ENCODE results near the gene KLF7.

Gene KLF7

DNA sequence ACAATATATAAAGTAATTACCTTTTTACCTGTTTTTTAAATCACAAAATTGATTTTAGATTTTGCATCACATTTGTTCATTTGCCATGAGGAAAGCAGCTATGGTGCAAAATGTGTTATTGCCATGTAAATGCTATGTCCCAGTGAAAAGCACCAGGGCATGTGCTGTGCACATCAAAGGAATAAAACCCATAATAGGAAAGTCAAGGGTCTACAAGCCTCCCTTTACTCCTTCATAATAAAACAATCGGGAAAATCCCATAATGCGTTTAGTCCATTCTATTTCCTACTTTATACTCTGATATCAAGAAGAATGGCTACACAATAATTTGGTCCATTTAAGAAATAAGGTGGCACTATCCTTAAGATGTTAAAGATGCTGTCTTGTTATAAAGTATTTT lies 53.0 kb downstream of the KLF7 start:
- no peak overlapping the region for H3K4me3 ChIP-seq (ENCODE audit: low read depth in 1 of 2, low read length in 2 of 2)
- no peaks in the 10 kb centered on the region for H3K27me3 ChIP-seq (ENCODE audit: control insufficient read depth in 1 of 2, insufficient read depth in 2 of 2, low read length in 2 of 2)
- H3K9ac ChIP-seq (ENCODE audit: low read depth in 1 of 2, low read length in 2 of 2) = no peak overlapping the region
- H3K36me3 ChIP-seq (ENCODE audit: control insufficient read depth in 1 of 2, insufficient read depth in 2 of 2, low read length in 2 of 2) = no peaks in the 10 kb centered on the region
- no peaks in the 10 kb centered on the region for H3K9me3 ChIP-seq (ENCODE audit: control insufficient read depth in 1 of 2, low read length in 2 of 2)
- H3K4me1 ChIP-seq (ENCODE audit: control insufficient read depth in 1 of 2, insufficient read depth in 2 of 2, low read length in 2 of 2) = no peaks in the 10 kb centered on the region
- H3K27ac ChIP-seq (ENCODE audit: low read depth, low read length) = no peak overlapping the region

DNA sequence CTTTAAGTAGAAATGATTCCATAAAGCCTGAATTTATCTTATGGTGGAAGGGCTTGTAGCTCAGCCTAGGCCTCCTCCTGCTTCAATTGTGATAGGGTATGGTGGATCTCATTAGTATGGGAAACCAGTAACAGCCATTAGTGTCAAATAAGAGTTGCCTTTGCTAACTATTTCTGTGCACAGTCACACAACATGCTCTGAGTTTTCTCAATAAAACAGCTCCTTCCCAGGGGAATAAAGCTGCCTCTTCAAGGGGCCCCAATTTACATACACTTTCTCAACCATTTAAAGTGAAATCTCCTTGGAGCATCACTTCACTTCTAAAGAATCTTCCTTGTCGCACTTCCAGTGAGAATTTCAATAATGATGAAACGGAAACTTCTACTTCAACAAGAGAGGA lies 53.4 kb downstream of the KLF7 start:
- Histone ChIP-seq H3K9ac (ENCODE audit: low read depth in 1 of 2, low read length in 2 of 2) (no peak overlapping the region), H3K9me3 (ENCODE audit: control insufficient read depth in 1 of 2, low read length in 2 of 2) (no peaks in the 10 kb centered on the region), H3K36me3 (ENCODE audit: control insufficient read depth in 1 of 2, insufficient read depth in 2 of 2, low read length in 2 of 2) (no peaks in the 10 kb centered on the region), H3K4me1 (ENCODE audit: control insufficient read depth in 1 of 2, insufficient read depth in 2 of 2, low read length in 2 of 2) (no peaks in the 10 kb centered on the region), H3K27ac (ENCODE audit: low read depth, low read length) (no peak overlapping the region), H3K27me3 (ENCODE audit: control insufficient read depth in 1 of 2, insufficient read depth in 2 of 2, low read length in 2 of 2) (no peaks in the 10 kb centered on the region), H3K4me3 (ENCODE audit: low read depth in 1 of 2, low read length in 2 of 2) (no peak overlapping the region)

DNA sequence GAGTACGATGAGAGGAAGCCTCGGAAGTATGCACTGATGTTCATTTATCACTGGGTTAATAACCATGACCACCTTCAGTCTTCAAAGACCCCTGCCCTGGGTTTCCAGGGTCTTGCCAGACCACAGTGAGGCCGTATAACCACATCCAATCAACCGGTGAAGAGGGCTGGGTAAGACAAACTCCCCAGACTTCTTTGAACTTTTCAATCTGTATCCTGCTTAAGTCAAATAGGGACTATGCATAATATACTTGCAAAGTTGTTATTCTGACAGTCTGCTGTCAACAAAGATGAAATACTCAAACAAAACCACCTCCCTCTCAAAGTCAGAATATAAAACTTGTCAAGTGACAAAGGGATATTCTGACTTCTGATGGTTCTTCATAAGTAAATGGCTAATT lies 54.0 kb downstream of the KLF7 start:
- Histone ChIP-seq H3K27ac (ENCODE audit: low read depth, low read length) (no peak overlapping the region), H3K9me3 (ENCODE audit: control insufficient read depth in 1 of 2, low read length in 2 of 2) (no peaks in the 10 kb centered on the region), H3K36me3 (ENCODE audit: control insufficient read depth in 1 of 2, insufficient read depth in 2 of 2, low read length in 2 of 2) (peaks cover 0 to 3% of the 10 kb centered on the region in 2 donors), H3K9ac (ENCODE audit: low read depth in 1 of 2, low read length in 2 of 2) (no peak overlapping the region), H3K4me1 (ENCODE audit: control insufficient read depth in 1 of 2, insufficient read depth in 2 of 2, low read length in 2 of 2) (no peaks in the 10 kb centered on the region), H3K27me3 (ENCODE audit: control insufficient read depth in 1 of 2, insufficient read depth in 2 of 2, low read length in 2 of 2) (no peaks in the 10 kb centered on the region), H3K4me3 (ENCODE audit: low read depth in 1 of 2, low read length in 2 of 2) (no peak overlapping the region)

DNA sequence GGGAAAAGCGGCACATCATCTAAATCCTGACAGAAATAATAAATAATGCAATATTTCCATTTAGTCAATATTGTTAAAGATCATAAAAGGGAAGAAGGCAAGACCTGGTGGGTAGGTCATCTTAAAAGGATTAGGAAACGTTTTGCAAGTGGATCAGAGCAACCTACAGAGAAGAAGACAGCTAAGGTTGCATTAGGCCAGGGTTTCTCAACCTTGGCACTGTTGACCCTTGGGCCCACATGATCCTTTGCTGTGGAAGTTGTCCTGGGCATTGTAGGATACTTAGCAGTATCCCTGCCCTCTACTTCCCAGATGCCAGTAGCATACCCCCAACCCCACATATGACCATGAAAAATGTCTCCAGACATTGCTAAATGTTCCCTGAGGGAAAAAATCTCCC lies 55.0 kb downstream of the KLF7 start:
- no peaks in the 10 kb centered on the region for H3K27me3 ChIP-seq (ENCODE audit: control insufficient read depth in 1 of 2, insufficient read depth in 2 of 2, low read length in 2 of 2)
- no peaks in the 10 kb centered on the region for H3K4me1 ChIP-seq (ENCODE audit: control insufficient read depth in 1 of 2, insufficient read depth in 2 of 2, low read length in 2 of 2)
- H3K36me3 ChIP-seq (ENCODE audit: control insufficient read depth in 1 of 2, insufficient read depth in 2 of 2, low read length in 2 of 2) = peaks cover 0 to 9% of the 10 kb centered on the region in 2 donors
- H3K4me3 ChIP-seq (ENCODE audit: low read depth in 1 of 2, low read length in 2 of 2) = no peak overlapping the region
- no peaks in the 10 kb centered on the region for H3K9me3 ChIP-seq (ENCODE audit: control insufficient read depth in 1 of 2, low read length in 2 of 2)
- H3K9ac ChIP-seq (ENCODE audit: low read depth in 1 of 2, low read length in 2 of 2) = no peak overlapping the region
- no peak overlapping the region for H3K27ac ChIP-seq (ENCODE audit: low read depth, low read length)

GRCh38 chr2:207110310-207110709 lies 55.4 kb downstream of the KLF7 start:
- Histone ChIP-seq H3K27me3 (ENCODE audit: control insufficient read depth in 1 of 2, insufficient read depth in 2 of 2, low read length in 2 of 2) (no peaks in the 10 kb centered on the region), H3K4me3 (ENCODE audit: low read depth in 1 of 2, low read length in 2 of 2) (no peak overlapping the region), H3K9ac (ENCODE audit: low read depth in 1 of 2, low read length in 2 of 2) (no peak overlapping the region), H3K27ac (ENCODE audit: low read depth, low read length) (no peak overlapping the region), H3K36me3 (ENCODE audit: control insufficient read depth in 1 of 2, insufficient read depth in 2 of 2, low read length in 2 of 2) (peaks cover 0 to 12% of the 10 kb centered on the region in 2 donors), H3K4me1 (ENCODE audit: control insufficient read depth in 1 of 2, insufficient read depth in 2 of 2, low read length in 2 of 2) (no peaks in the 10 kb centered on the region), H3K9me3 (ENCODE audit: control insufficient read depth in 1 of 2, low read length in 2 of 2) (no peaks in the 10 kb centered on the region)

- no peaks in the 10 kb centered on the region for H3K9me3 ChIP-seq (ENCODE audit: control insufficient read depth in 1 of 2, low read length in 2 of 2)
- no peak overlapping the region for H3K9ac ChIP-seq (ENCODE audit: low read depth in 1 of 2, low read length in 2 of 2)
- no peak overlapping the region for H3K4me3 ChIP-seq (ENCODE audit: low read depth in 1 of 2, low read length in 2 of 2)
- H3K27ac ChIP-seq (ENCODE audit: low read depth, low read length) = no peak overlapping the region
- no peaks in the 10 kb centered on the region for H3K27me3 ChIP-seq (ENCODE audit: control insufficient read depth in 1 of 2, insufficient read depth in 2 of 2, low read length in 2 of 2)
- H3K4me1 ChIP-seq (ENCODE audit: control insufficient read depth in 1 of 2, insufficient read depth in 2 of 2, low read length in 2 of 2) = no peaks in the 10 kb centered on the region
- peaks cover 0 to 14% of the 10 kb centered on the region in 2 donors for H3K36me3 ChIP-seq (ENCODE audit: control insufficient read depth in 1 of 2, insufficient read depth in 2 of 2, low read length in 2 of 2)
These were observed 56.0 kb downstream of the KLF7 start for GRCh38 chr2:207109768-207110167.

DNA sequence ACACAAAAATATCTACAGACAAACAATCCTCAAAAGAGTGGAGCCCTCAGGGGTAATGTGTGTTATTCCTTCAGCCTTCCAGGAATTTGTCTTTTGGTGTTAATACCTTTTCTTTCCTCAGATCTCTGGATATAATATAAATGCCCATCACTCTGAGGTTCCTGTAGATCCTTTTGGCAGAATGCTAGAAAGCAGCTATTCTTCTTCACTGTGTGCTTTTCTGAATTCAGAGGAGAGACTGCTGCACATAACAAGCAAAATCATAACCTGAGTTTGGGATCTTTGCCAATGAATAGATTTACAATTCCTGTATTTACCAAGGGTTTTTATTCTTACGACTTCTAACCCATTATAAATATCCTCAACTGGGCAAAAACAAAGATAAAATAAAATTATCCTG lies 57.3 kb downstream of the KLF7 start:
- Histone ChIP-seq H3K9me3 (ENCODE audit: control insufficient read depth in 1 of 2, low read length in 2 of 2) (no peaks in the 10 kb centered on the region), H3K4me1 (ENCODE audit: control insufficient read depth in 1 of 2, insufficient read depth in 2 of 2, low read length in 2 of 2) (no peaks in the 10 kb centered on the region), H3K36me3 (ENCODE audit: control insufficient read depth in 1 of 2, insufficient read depth in 2 of 2, low read length in 2 of 2) (peaks cover 0 to 14% of the 10 kb centered on the region in 2 donors), H3K27ac (ENCODE audit: low read depth, low read length) (no peak overlapping the region), H3K9ac (ENCODE audit: low read depth in 1 of 2, low read length in 2 of 2) (no peak overlapping the region), H3K4me3 (ENCODE audit: low read depth in 1 of 2, low read length in 2 of 2) (no peak overlapping the region), H3K27me3 (ENCODE audit: control insufficient read depth in 1 of 2, insufficient read depth in 2 of 2, low read length in 2 of 2) (no peaks in the 10 kb centered on the region)

DNA sequence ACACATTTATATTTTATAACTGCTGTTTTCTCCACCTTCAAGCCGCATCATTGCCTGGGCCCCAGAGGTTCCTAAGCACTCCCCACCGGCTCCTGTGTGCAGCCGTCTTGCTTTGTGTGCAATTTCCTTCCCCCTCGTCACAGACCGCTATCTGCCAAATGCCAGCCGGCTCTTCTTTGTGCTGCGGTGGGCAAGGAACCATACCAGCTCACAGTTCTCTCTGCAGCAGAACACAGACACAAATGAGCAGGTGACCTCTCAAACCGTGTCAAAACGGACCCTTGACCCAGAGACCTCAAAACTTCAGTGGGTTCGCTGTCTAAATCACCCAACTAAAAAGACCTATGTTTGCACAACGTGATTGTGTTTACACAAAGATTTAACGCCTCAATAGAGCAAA lies 58.2 kb downstream of the KLF7 start:
- Histone ChIP-seq H3K9ac (ENCODE audit: low read depth in 1 of 2, low read length in 2 of 2) (no peak overlapping the region), H3K27me3 (ENCODE audit: control insufficient read depth in 1 of 2, insufficient read depth in 2 of 2, low read length in 2 of 2) (no peaks in the 10 kb centered on the region), H3K27ac (ENCODE audit: low read depth, low read length) (no peak overlapping the region), H3K9me3 (ENCODE audit: control insufficient read depth in 1 of 2, low read length in 2 of 2) (no peaks in the 10 kb centered on the region), H3K4me3 (ENCODE audit: low read depth in 1 of 2, low read length in 2 of 2) (no peak overlapping the region), H3K4me1 (ENCODE audit: control insufficient read depth in 1 of 2, insufficient read depth in 2 of 2, low read length in 2 of 2) (no peaks in the 10 kb centered on the region), H3K36me3 (ENCODE audit: control insufficient read depth in 1 of 2, insufficient read depth in 2 of 2, low read length in 2 of 2) (peaks cover 0 to 14% of the 10 kb centered on the region in 2 donors)

- H3K4me3 ChIP-seq (ENCODE audit: low read depth in 1 of 2, low read length in 2 of 2) = no peak overlapping the region
- no peaks in the 10 kb centered on the region for H3K9me3 ChIP-seq (ENCODE audit: control insufficient read depth in 1 of 2, low read length in 2 of 2)
- H3K27ac ChIP-seq (ENCODE audit: low read depth, low read length) = no peak overlapping the region
- no peaks in the 10 kb centered on the region for H3K27me3 ChIP-seq (ENCODE audit: control insufficient read depth in 1 of 2, insufficient read depth in 2 of 2, low read length in 2 of 2)
- H3K36me3 ChIP-seq (ENCODE audit: control insufficient read depth in 1 of 2, insufficient read depth in 2 of 2, low read length in 2 of 2) = peaks cover 0 to 14% of the 10 kb centered on the region in 2 donors
- no peaks in the 10 kb centered on the region for H3K4me1 ChIP-seq (ENCODE audit: control insufficient read depth in 1 of 2, insufficient read depth in 2 of 2, low read length in 2 of 2)
- H3K9ac ChIP-seq (ENCODE audit: low read depth in 1 of 2, low read length in 2 of 2) = no peak overlapping the region
These were observed 58.6 kb downstream of the KLF7 start for GRCh38 chr2:207107131-207107530.

DNA sequence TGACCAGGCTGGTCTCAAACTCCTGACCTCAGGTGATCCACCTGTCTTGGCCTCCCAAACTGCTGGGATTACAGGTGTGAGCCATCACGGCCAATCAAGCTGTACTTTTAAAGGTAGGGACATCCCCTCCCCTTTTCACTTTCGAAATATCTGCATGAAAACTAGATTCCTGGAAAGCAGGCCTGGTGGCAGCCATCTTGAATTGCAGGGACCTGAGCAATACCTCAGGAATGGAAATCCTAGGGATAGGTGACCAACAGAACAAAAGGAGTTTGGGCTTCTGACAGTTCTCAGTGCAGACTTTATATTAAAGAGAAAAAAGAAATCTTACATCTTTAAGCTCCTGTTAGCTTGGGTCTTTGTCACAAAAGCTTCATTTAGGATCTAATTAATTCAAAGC lies 62.6 kb downstream of the KLF7 start:
- Histone ChIP-seq H3K27ac (ENCODE audit: low read depth, low read length) (no peak overlapping the region), H3K4me1 (ENCODE audit: control insufficient read depth in 1 of 2, insufficient read depth in 2 of 2, low read length in 2 of 2) (no peaks in the 10 kb centered on the region), H3K9me3 (ENCODE audit: control insufficient read depth in 1 of 2, low read length in 2 of 2) (no peaks in the 10 kb centered on the region), H3K9ac (ENCODE audit: low read depth in 1 of 2, low read length in 2 of 2) (no peak overlapping the region), H3K4me3 (ENCODE audit: low read depth in 1 of 2, low read length in 2 of 2) (no peak overlapping the region), H3K27me3 (ENCODE audit: control insufficient read depth in 1 of 2, insufficient read depth in 2 of 2, low read length in 2 of 2) (no peaks in the 10 kb centered on the region), H3K36me3 (ENCODE audit: control insufficient read depth in 1 of 2, insufficient read depth in 2 of 2, low read length in 2 of 2) (peaks cover 3 to 14% of the 10 kb centered on the region in 2 donors)

DNA sequence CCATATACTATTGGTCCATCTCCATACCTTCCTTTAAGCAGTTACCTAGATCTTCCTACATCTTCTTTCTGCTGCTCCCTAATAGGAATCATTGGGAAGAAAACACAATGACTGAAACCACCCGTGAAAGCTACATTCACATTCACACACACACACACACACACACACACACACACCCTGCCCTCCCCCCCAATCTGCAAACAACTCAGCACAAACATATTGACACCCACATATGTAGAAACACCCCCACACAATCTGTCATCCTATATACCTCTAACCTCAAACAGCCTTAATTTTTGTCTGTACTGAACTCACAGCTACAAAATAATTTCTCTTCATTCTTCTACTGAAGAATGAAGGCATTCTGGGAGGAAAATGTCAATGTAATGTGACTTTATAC lies 63.8 kb downstream of the KLF7 start:
- H3K27me3 ChIP-seq (ENCODE audit: control insufficient read depth in 1 of 2, insufficient read depth in 2 of 2, low read length in 2 of 2) = no peaks in the 10 kb centered on the region
- H3K4me3 ChIP-seq (ENCODE audit: low read depth in 1 of 2, low read length in 2 of 2) = no peak overlapping the region
- H3K9ac ChIP-seq (ENCODE audit: low read depth in 1 of 2, low read length in 2 of 2) = no peak overlapping the region
- no peak overlapping the region for H3K27ac ChIP-seq (ENCODE audit: low read depth, low read length)
- H3K36me3 ChIP-seq (ENCODE audit: control insufficient read depth in 1 of 2, insufficient read depth in 2 of 2, low read length in 2 of 2) = peaks cover 3 to 13% of the 10 kb centered on the region in 2 donors
- no peaks in the 10 kb centered on the region for H3K4me1 ChIP-seq (ENCODE audit: control insufficient read depth in 1 of 2, insufficient read depth in 2 of 2, low read length in 2 of 2)
- no peaks in the 10 kb centered on the region for H3K9me3 ChIP-seq (ENCODE audit: control insufficient read depth in 1 of 2, low read length in 2 of 2)
